GM12878 (cell line): ENCODE results near the gene RAB23. TPM values are rescaled to one million over a fixed set of nuclear protein-coding genes. Genes with fewer than 3 reads are reported as not detected.

ENCODE experiments used
- ATAC-seq: fragments of 200-7000 bp; cut with Tn5 transposase; 3 replicates; pipeline ENCODE4 v1.9.1; 2020; ENCODE audit warnings: mild to moderate bottlenecking, moderate library complexity
- BruUV-seq: library from RNA; stranded (reverse); fragments of 400-500 nt; replicated peaks from 2 replicates; lab custom pipeline; 2021; lab: Mats Ljungman, UMichigan
- CTCF ChIA-PET: fragments of 300-600 bp; sonication (Branson Sonifier 250); formaldehyde crosslinking; extraction: SDS; loops from one replicate; lab custom pipeline; 2021; ENCODE audit warnings: inconsistent platforms; lab: Yijun Ruan, JAX
- POLR2A ChIA-PET: fragments of 350-600 bp; formaldehyde crosslinking; extraction: SDS; loops from one replicate; lab custom pipeline; 2021; ENCODE audit warnings: inconsistent platforms; lab: Charles Lee
- RAD21 ChIA-PET: fragments of 300-600 bp; sonication (Branson Sonifier 250); formaldehyde crosslinking; loops from one replicate; lab custom pipeline; 2023; ENCODE audit warnings: antibody characterized with exemption; ENCODE audit not compliant: unreplicated experiment; lab: Charles Lee
- SMC1A ChIA-PET: fragments of 300-600 bp; sonication (Branson Sonifier 250); formaldehyde crosslinking; loops from one replicate; lab custom pipeline; 2023; ENCODE audit not compliant: unreplicated experiment, uncharacterized antibody; lab: Charles Lee
- DNase-seq: peaks from one replicate; pipeline ENCODE4 v3.0.0-alpha.2; 2011; ENCODE audit warnings: low read depth, low spot score
- FAIRE-seq: peaks from 3 replicates; lab custom pipeline; 2011; peaks lifted over from hg19 to GRCh38; lab: Jason Lieb, UNC
- H2AFZ ChIP-seq: 2 replicates; pipeline ENCODE4 v1.6.0; 2011; ENCODE audit warnings: low read depth, low read length, control low read depth; ENCODE audit not compliant: control insufficient read depth
- H3K27ac ChIP-seq: 2 replicates; pipeline ENCODE4 v1.5.1; 2011; ENCODE audit warnings: control low read depth; ENCODE audit not compliant: control insufficient read depth, insufficient read depth
- H3K27me3 ChIP-seq, 2 experiments: replicated peaks in 1 of 2; 2 replicates each; pipeline versions ENCODE4 v1.6.0 to v1.6.1; 2011; ENCODE audit warnings: low read length in 1 of 2; ENCODE audit not compliant: control insufficient read depth in 2 of 2, insufficient read depth in 2 of 2
- H3K36me3 ChIP-seq, 2 experiments: 2 replicates each; pipeline ENCODE4 v1.5.1; 2011; ENCODE audit warnings: low read length in 1 of 2; ENCODE audit not compliant: control insufficient read depth in 2 of 2, insufficient read depth in 2 of 2
- H3K4me1 ChIP-seq: 2 replicates; pipeline ENCODE4 v1.6.1; 2011; ENCODE audit warnings: mild to moderate bottlenecking, low read length, moderate library complexity, mixed read lengths; ENCODE audit not compliant: control insufficient read depth, insufficient read depth
- H3K4me2 ChIP-seq: 2 replicates; pipeline ENCODE4 v1.6.0; 2011; ENCODE audit warnings: control low read depth; ENCODE audit not compliant: control insufficient read depth, insufficient read depth
- H3K4me3 ChIP-seq: fragments of 200-600 bp; sonication (generic); 2 replicates; pipeline ENCODE4 v1.5.1; 2016
- H3K79me2 ChIP-seq: 2 replicates; pipeline ENCODE4 v1.6.0; 2011; ENCODE audit warnings: low read length; ENCODE audit not compliant: control insufficient read depth, insufficient read depth
- H3K9ac ChIP-seq: 2 replicates; pipeline ENCODE4 v1.8.0; 2011; ENCODE audit warnings: low read length, control low read depth, mixed read lengths; ENCODE audit not compliant: control insufficient read depth, insufficient read depth
- H3K9me3 ChIP-seq: replicated peaks from 3 replicates; pipeline ENCODE4 v1.5.1; 2011; ENCODE audit warnings: mild to moderate bottlenecking, low read length; ENCODE audit not compliant: control insufficient read depth, insufficient read depth
- H4K20me1 ChIP-seq: 2 replicates; pipeline ENCODE4 v1.6.0; 2011; ENCODE audit not compliant: control insufficient read depth, insufficient read depth
- BCL11A ChIP-seq: IDR thresholded peaks from 2 replicates; pipeline ENCODE4 v1.6.1; 2011; ENCODE audit warnings: low read depth, low read length
- CBFB ChIP-seq: IDR thresholded peaks from 2 replicates; pipeline ENCODE4 v1.6.1; 2016; ENCODE audit warnings: antibody characterized with exemption, low read depth
- CEBPZ ChIP-seq: fragments of 150-350 bp; IDR thresholded peaks from 2 replicates; pipeline ENCODE4 v1.6.1; 2016; ENCODE audit warnings: low read depth, low read length
- ELK1 ChIP-seq: IDR thresholded peaks from 2 replicates; pipeline ENCODE4 v1.6.1; 2012; ENCODE audit warnings: low read depth, low read length, improper control_type of control experiment
- IRF4 ChIP-seq: IDR thresholded peaks from 2 replicates; pipeline ENCODE4 v1.6.1; 2011; ENCODE audit warnings: low read depth, low read length
- PML ChIP-seq: IDR thresholded peaks from 2 replicates; pipeline ENCODE4 v1.6.1; 2012; ENCODE audit warnings: low read length, inconsistent platforms
- RBBP5 ChIP-seq: fragments of 200-600 bp; sonication (generic); conservative IDR thresholded peaks from 2 replicates; pipeline ENCODE4 v1.6.1; 2016
- SMARCA5 ChIP-seq: fragments of 450-650 bp; IDR thresholded peaks from 2 replicates; pipeline ENCODE4 v1.6.1; 2017; ENCODE audit warnings: mild to moderate bottlenecking
- ZNF207 ChIP-seq: fragments of 450-650 bp; IDR thresholded peaks from 2 replicates; pipeline ENCODE4 v1.6.1; 2014; ENCODE audit warnings: antibody characterized with exemption, mild to moderate bottlenecking, borderline replicate concordance
- WGBS: methylation state at CpG from one replicate; pipeline ENCODE4 v1.1.6; 2016; ENCODE audit warnings: low lambda C conversion rate; ENCODE audit not compliant: insufficient replicate concordance, insufficient coverage; ENCODE audit errors: missing lambda C conversion rate; 5-methylcytosine and 5-hydroxymethylcytosine counted together
- in situ Hi-C: fragments of 300-500 bp; cut with MboI; formaldehyde crosslinking; loops from 9 replicates; pipeline ENCODE4 v1.14.3; 2018; ENCODE audit warnings: mixed read lengths
- intact Hi-C: fragments of 100-400 bp; cut with micrococcal nuclease; formaldehyde crosslinking; loops from one replicate; pipeline ENCODE4 v1.14.2; 2022; ENCODE audit not compliant: unreplicated experiment
- polyA plus RNA-seq, 11 experiments: library from polyadenylated mRNA; depleted of rRNA in 4 of 11; unstranded in 6 of 11; stranded (reverse) in 5 of 11; fragments of >200 nt; fragmentation: Nextera tagmentation in 4 of 11; fragmentation: Illumina TruSeq in 1 of 11; extraction: Ambion mirVana in 4 of 11; extraction: Trizol in 1 of 11; gene quantifications; 1 replicate in 1 of 11; 2 replicates in 10 of 11; pipeline versions ENCODE4 v1.2.1 to v1.2.3, GENCODE V29; 2011 to 2016; ENCODE audit warnings: inconsistent platforms in 2 of 11, missing spikeins in 2 of 11, low read depth in 1 of 11
- total RNA-seq, 4 experiments: library from RNA; depleted of rRNA in 3 of 4; stranded (reverse); fragments of >200 nt in 3 of 4; fragmentation: Illumina TruSeq in 1 of 4; extraction: Trizol in 1 of 4; gene quantifications; 2 replicates each; pipeline versions ENCODE4 v1.2.1 to v1.2.3, GENCODE V29; 2013 to 2021

The RAB23 gene
- total and polyA plus RNA-seq, 10 of the 15 experiments (the other 5 are each of a cell fraction or from before 2014, with no cell fraction given), result 0.80 to 6.0 (median 3.1) TPM

- Histone ChIP-seq H3K27me3 (no peaks in the 10 kb centered on the region), H2AFZ (no peak overlapping the region), H3K79me2 (peaks cover 24% of the 10 kb centered on the region), H3K4me1 (no peaks in the 10 kb centered on the region), H4K20me1 (no peaks in the 10 kb centered on the region), H3K4me2 (no peak overlapping the region), H3K9ac (no peak overlapping the region), H3K36me3 (peaks cover 2 to 10% of the 10 kb centered on the region in 2 experiments; a peak in 3 of 4 replicates), H3K4me3 (no peak overlapping the region), H3K9me3 (no peaks in the 10 kb centered on the region), H3K27ac (no peak overlapping the region)
- intact Hi-C loops, result no loop called here
- POLR2A ChIA-PET, result interaction anchor here (1.2 kb wide), 1 partner anchor 9 kb away, joined by 4 read pairs; no protein-coding TSS in a partner anchor
- in situ Hi-C loops, result no loop called here
- no peak for FAIRE-seq
- BruUV-seq, result no TSS peak
- DNase-seq, result no peak
- ATAC-seq, result no peak
- CTCF ChIA-PET, result interaction anchor here (0.9 to 1.5 kb wide), 2 partner anchors 11 to 279 kb away, joined by 3 to 4 read pairs; partner anchors contain the start of gene BAG2
- TF ChIP-seq SMARCA5 (no peak), CEBPZ (no peak), ELK1 (no peak), IRF4 (no peak), CBFB (no peak), BCL11A (no peak), RBBP5 (no peak), ZNF207 (no peak), PML (no peak)
- WGBS, result 78% methylated on average over 2 of the region's 2 CpGs
- RAD21 ChIA-PET, result no interaction called here
- SMC1A ChIA-PET, result interaction anchor here (0.8 to 2.3 kb wide), 3 partner anchors 12 to 245 kb away, joined by 3 to 6 read pairs (median 4); partner anchors contain the start of gene BAG2
These were observed 38.8 kb downstream of the RAB23 start for GRCh38 chr6:57183336-57183735.
